ENCODE measurements around the gene CCPG1.
"Not testable (repeated sequence)": the region's sequence is repeated elsewhere in the genome, so short reads cannot be mapped to it uniquely, and the experiment has no call there.

Gene CCPG1

GRCh38 chr15:55408012-55408928 lies at the start of gene CCPG1, which contains the start of gene PIERCE2:
TSS of gene CCPG1 (minus strand) at chr15:55408359. CDS start at chr15:55389424, 18,935 bp downstream.
TSS of gene PIERCE2 (plus strand) at chr15:55408495. CDS start at chr15:55408769, 274 bp downstream.
- peak; percentile 96 for DNase-seq
- in situ Hi-C loops (cut with HindIII; ENCODE audit: low pct_ligation_motif_present, low sequenced_read_pairs) = no loop called here
- Histone ChIP-seq H3K36me3 (replicated peaks) (no peaks in the 10 kb centered on the region), H3K27me3 (replicated peaks) (no peaks in the 10 kb centered on the region), H3K27ac (peak within 1 kb of the TSS; percentile 91), H3K4me3 (ENCODE audit: low read depth, low read length) (peak within 1 kb of the TSS; percentile 87)
- peak; percentile 70 for TF ChIP-seq CTCF (IDR thresholded peaks at IDR 0.05; ENCODE audit: low read depth, low read length, missing control alignments)

GRCh38 chr15:55457401-55458022 lies 49.4 kb upstream of the CCPG1 start:
- no peak overlapping the region for H3K27ac ChIP-seq
- H3K36me3 ChIP-seq (replicated peaks) = no peaks in the 10 kb centered on the region
- H3K4me3 ChIP-seq (ENCODE audit: low read depth, low read length) = no peak overlapping the region
- no peaks in the 10 kb centered on the region for H3K27me3 ChIP-seq (replicated peaks)
- TF ChIP-seq CTCF (IDR thresholded peaks at IDR 0.05; ENCODE audit: low read depth, low read length, missing control alignments) = no peak
- no peak for DNase-seq
- in situ Hi-C loops (cut with HindIII; ENCODE audit: low pct_ligation_motif_present, low sequenced_read_pairs) = no loop called here

GRCh38 chr15:55447030-55447394 lies 38.9 kb upstream of the CCPG1 start:
- in situ Hi-C loops (cut with HindIII; ENCODE audit: low pct_ligation_motif_present, low sequenced_read_pairs) = not testable (repeated sequence)

GRCh38 chr15:55446379-55447029 lies 38.3 kb upstream of the CCPG1 start:
- in situ Hi-C loops (cut with HindIII; ENCODE audit: low pct_ligation_motif_present, low sequenced_read_pairs); DNase-seq; H3K36me3 ChIP-seq (replicated peaks); H3K4me3 ChIP-seq (ENCODE audit: low read depth, low read length); H3K27me3 ChIP-seq (replicated peaks); H3K27ac ChIP-seq: not testable (repeated sequence)

More at GRCh38 chr15:55447030-55447394, 38.9 kb upstream of the CCPG1 start:
- DNase-seq; H3K27ac ChIP-seq; H3K4me3 ChIP-seq (ENCODE audit: low read depth, low read length); H3K36me3 ChIP-seq (replicated peaks); H3K27me3 ChIP-seq (replicated peaks): not testable (repeated sequence)

- H3K27me3 ChIP-seq (replicated peaks); in situ Hi-C loops (cut with HindIII; ENCODE audit: low pct_ligation_motif_present, low sequenced_read_pairs); H3K36me3 ChIP-seq (replicated peaks); H3K4me3 ChIP-seq (ENCODE audit: low read depth, low read length); DNase-seq; H3K27ac ChIP-seq: not testable (repeated sequence)
These were observed 37.8 kb upstream of the CCPG1 start for GRCh38 chr15:55445936-55446335.

- DNase-seq; H3K27me3 ChIP-seq (replicated peaks); H3K4me3 ChIP-seq (ENCODE audit: low read depth, low read length); in situ Hi-C loops (cut with HindIII; ENCODE audit: low pct_ligation_motif_present, low sequenced_read_pairs); H3K36me3 ChIP-seq (replicated peaks); H3K27ac ChIP-seq: not testable (repeated sequence)
These were observed 35.0 kb upstream of the CCPG1 start for GRCh38 chr15:55443141-55443540.

- in situ Hi-C loops (cut with HindIII; ENCODE audit: low pct_ligation_motif_present, low sequenced_read_pairs) = no loop called here
- peak; percentile 58 for DNase-seq
- Histone ChIP-seq H3K27ac (no peak overlapping the region), H3K4me3 (ENCODE audit: low read depth, low read length) (no peak overlapping the region), H3K27me3 (replicated peaks) (no peaks in the 10 kb centered on the region), H3K36me3 (replicated peaks) (no peaks in the 10 kb centered on the region)
- peak; percentile 67 for TF ChIP-seq CTCF (IDR thresholded peaks at IDR 0.05; ENCODE audit: low read depth, low read length, missing control alignments)
These were observed 27.0 kb upstream of the CCPG1 start for GRCh38 chr15:55434989-55435825.

All from brain microvascular endothelial cell (primary cell).